ENCODE data around the gene TCEAL7.
A peak's percentile ranks its signal among the peaks of the same experiment; 100 is the strongest.
"Not testable (repeated sequence)": the region's sequence is repeated elsewhere in the genome, so short reads cannot be mapped to it uniquely, and the experiment has no call there.

The TCEAL7 gene

DNA sequence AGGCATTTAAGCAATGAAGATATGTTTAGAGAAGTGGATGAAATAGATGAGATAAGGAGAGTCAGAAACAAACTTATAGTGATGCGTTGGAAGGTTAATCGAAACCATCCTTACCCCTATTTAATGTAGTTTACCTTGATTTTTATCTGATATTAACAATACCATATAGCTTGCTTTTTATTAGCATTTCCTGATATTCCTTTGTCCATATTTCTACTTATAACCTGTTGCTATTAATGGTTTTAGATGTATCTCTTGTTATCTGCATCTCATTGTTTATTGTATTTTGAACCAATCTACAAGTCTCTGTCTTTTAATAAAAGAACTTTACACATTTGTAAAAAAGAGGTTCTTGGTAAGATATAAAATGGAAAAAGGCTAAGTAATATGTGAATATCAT is 27.8 kb downstream of the TCEAL7 start:
- Histone ChIP-seq H3K4me3 (ENCODE audit: insufficient read length, low read depth) (peak overlapping the region; percentile 91), H3K27me3 (ENCODE audit: insufficient read depth, insufficient read length) (no peaks in the 10 kb centered on the region), H3K4me1 (ENCODE audit: insufficient read depth, insufficient read length) (no peaks in the 10 kb centered on the region), H3K9ac (ENCODE audit: insufficient read length, low read depth) (peak overlapping the region; percentile 91), H3K36me3 (ENCODE audit: insufficient read depth, insufficient read length, low read length) (peaks cover 14% of the 10 kb centered on the region), H3K9me3 (ENCODE audit: insufficient read depth, low read length) (no peaks in the 10 kb centered on the region)
- no peak for DNase-seq (ENCODE audit: low read depth, low spot score)
- TF ChIP-seq SUZ12 (IDR thresholded peaks at IDR 0.05; ENCODE audit: extremely low read depth, insufficient read depth, insufficient read length), result no peak
- TF ChIP-seq ZNF274 (IDR thresholded peaks at IDR 0.05; ENCODE audit: low read depth, low read length), result no peak
- TF ChIP-seq YY1 (IDR thresholded peaks at IDR 0.05; ENCODE audit: insufficient read depth, insufficient read length), result no peak

DNA sequence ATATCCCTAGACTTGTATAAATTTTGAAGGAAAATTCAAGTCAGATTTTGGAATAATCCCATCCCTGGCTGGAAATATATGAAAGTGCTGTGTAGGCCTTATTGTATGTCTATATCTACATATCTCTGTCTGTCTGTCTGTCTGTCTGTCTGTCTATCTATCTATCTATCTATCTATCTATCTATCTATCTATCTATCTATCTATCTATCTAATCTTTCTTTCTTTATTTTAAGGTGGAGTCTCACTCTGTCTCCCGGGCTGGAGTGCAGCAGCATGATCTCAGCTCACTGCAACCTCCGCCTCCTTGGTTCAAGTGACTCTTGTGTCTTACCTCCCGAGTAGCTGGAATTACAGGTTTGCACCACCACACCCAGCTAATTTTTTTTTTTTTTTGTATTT is 29.6 kb downstream of the TCEAL7 start:
- H3K4me1 ChIP-seq (ENCODE audit: insufficient read depth, insufficient read length); H3K9me3 ChIP-seq (ENCODE audit: insufficient read depth, low read length); H3K27me3 ChIP-seq (ENCODE audit: insufficient read depth, insufficient read length); DNase-seq (ENCODE audit: low read depth, low spot score); H3K4me3 ChIP-seq (ENCODE audit: insufficient read length, low read depth); H3K9ac ChIP-seq (ENCODE audit: insufficient read length, low read depth): not testable (repeated sequence)
- H3K36me3 ChIP-seq (ENCODE audit: insufficient read depth, insufficient read length, low read length), result peaks cover 14% of the 10 kb centered on the region

DNA sequence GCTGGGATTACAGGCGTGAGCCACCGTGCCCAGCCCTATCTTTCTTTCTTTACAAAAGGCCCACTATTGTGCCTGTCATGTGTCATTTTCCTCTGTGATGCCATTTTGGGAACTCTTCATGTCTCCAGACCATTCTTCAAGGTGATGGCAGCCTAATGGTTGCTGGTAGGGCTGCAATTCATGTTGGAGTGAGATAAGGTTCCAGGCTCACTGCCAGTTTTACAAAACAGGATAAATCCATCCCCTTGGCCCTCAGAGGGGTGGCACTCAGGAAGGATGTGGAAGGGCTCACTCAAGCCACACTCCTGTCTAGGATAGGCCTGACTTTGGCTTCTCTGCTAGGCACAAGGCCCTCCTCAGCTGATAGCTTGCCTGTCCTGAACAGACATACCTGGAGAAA is 30.1 kb downstream of the TCEAL7 start:
- no peaks in the 10 kb centered on the region for H3K4me1 ChIP-seq (ENCODE audit: insufficient read depth, insufficient read length)
- H3K9ac ChIP-seq (ENCODE audit: insufficient read length, low read depth), result no peak overlapping the region
- H3K9me3 ChIP-seq (ENCODE audit: insufficient read depth, low read length), result no peaks in the 10 kb centered on the region
- no peaks in the 10 kb centered on the region for H3K27me3 ChIP-seq (ENCODE audit: insufficient read depth, insufficient read length)
- TF ChIP-seq ZNF274 (IDR thresholded peaks at IDR 0.05; ENCODE audit: low read depth, low read length), result no peak
- TF ChIP-seq YY1 (IDR thresholded peaks at IDR 0.05; ENCODE audit: insufficient read depth, insufficient read length), result no peak
- no peak for TF ChIP-seq SUZ12 (IDR thresholded peaks at IDR 0.05; ENCODE audit: extremely low read depth, insufficient read depth, insufficient read length)
- H3K4me3 ChIP-seq (ENCODE audit: insufficient read length, low read depth), result no peak overlapping the region
- DNase-seq (ENCODE audit: low read depth, low spot score), result no peak
- peaks cover 14% of the 10 kb centered on the region for H3K36me3 ChIP-seq (ENCODE audit: insufficient read depth, insufficient read length, low read length)

DNA sequence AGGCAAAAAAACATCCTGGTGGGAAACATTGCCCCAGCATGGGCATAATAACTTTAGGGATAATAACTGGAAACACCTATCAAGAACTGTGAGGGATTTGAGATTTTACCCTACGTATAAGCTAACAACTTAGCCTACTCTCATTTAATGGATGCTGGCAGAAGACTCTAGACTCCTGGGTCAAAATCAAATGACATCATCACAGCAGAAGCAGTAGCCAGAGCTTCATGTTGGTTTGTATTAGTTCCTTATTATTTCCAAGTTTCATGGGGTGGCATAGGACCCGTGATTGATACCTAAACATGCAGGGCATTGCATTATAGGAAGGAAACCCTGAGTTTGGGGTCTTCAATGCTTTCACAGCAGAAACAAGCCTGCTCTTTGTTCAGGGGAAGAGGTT is 30.9 kb downstream of the TCEAL7 start:
- no peak for TF ChIP-seq SUZ12 (IDR thresholded peaks at IDR 0.05; ENCODE audit: extremely low read depth, insufficient read depth, insufficient read length)
- no peak for TF ChIP-seq YY1 (IDR thresholded peaks at IDR 0.05; ENCODE audit: insufficient read depth, insufficient read length)
- TF ChIP-seq ZNF274 (IDR thresholded peaks at IDR 0.05; ENCODE audit: low read depth, low read length), result no peak
- H3K4me1 ChIP-seq (ENCODE audit: insufficient read depth, insufficient read length), result no peaks in the 10 kb centered on the region
- H3K9me3 ChIP-seq (ENCODE audit: insufficient read depth, low read length), result no peaks in the 10 kb centered on the region
- no peaks in the 10 kb centered on the region for H3K27me3 ChIP-seq (ENCODE audit: insufficient read depth, insufficient read length)
- no peak overlapping the region for H3K4me3 ChIP-seq (ENCODE audit: insufficient read length, low read depth)
- H3K36me3 ChIP-seq (ENCODE audit: insufficient read depth, insufficient read length, low read length), result peaks cover 14% of the 10 kb centered on the region
- no peak for DNase-seq (ENCODE audit: low read depth, low spot score)
- H3K9ac ChIP-seq (ENCODE audit: insufficient read length, low read depth), result no peak overlapping the region

DNA sequence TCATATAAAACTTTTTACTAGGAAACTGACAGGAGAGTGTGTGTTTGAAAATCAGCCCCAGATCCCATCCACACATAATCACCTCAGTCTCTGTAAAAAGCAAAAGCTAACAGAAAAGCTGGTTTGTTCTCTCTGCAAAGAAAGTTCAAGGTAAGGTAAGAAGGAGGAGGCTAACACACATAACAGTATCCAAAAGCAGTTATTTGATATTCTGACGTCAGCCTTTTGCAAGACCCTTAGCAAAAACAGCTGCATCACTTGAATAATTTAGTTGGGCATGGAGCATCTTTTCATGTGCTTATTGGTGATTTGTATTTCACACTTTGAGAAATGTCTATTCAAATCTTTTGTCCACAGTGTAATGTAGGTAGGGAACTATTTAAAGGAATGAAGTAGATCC is 31.8 kb downstream of the TCEAL7 start:
- Histone ChIP-seq H3K9me3 (ENCODE audit: insufficient read depth, low read length) (no peaks in the 10 kb centered on the region), H3K36me3 (ENCODE audit: insufficient read depth, insufficient read length, low read length) (peaks cover 14% of the 10 kb centered on the region), H3K27me3 (ENCODE audit: insufficient read depth, insufficient read length) (no peaks in the 10 kb centered on the region), H3K9ac (ENCODE audit: insufficient read length, low read depth) (no peak overlapping the region), H3K4me3 (ENCODE audit: insufficient read length, low read depth) (no peak overlapping the region), H3K4me1 (ENCODE audit: insufficient read depth, insufficient read length) (no peaks in the 10 kb centered on the region)
- no peak for DNase-seq (ENCODE audit: low read depth, low spot score)
- TF ChIP-seq SUZ12 (IDR thresholded peaks at IDR 0.05; ENCODE audit: extremely low read depth, insufficient read depth, insufficient read length) (no peak), ZNF274 (IDR thresholded peaks at IDR 0.05; ENCODE audit: low read depth, low read length) (no peak), YY1 (IDR thresholded peaks at IDR 0.05; ENCODE audit: insufficient read depth, insufficient read length) (no peak)

DNA sequence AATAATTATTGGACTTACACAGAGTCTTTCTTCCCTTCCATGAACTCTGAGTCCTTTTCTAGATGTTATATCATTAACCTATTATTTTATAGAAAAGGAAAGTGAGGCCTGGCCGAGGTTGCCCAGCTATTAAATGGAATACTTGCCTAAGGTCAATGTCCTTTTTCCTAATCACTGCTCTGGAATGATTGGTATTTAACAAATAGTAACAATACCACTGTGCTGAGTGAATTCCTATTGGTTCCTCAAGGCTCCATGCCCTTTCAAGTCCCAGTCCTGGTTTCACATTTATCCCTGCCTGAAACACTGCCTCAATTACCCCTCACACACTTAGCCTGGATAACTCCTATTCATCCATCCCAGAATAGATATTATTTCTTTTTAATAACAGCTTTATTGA is 32.4 kb downstream of the TCEAL7 start:
- Histone ChIP-seq H3K36me3 (ENCODE audit: insufficient read depth, insufficient read length, low read length) (peaks cover 10% of the 10 kb centered on the region), H3K27me3 (ENCODE audit: insufficient read depth, insufficient read length) (no peaks in the 10 kb centered on the region), H3K9me3 (ENCODE audit: insufficient read depth, low read length) (no peaks in the 10 kb centered on the region), H3K4me1 (ENCODE audit: insufficient read depth, insufficient read length) (peaks cover 2% of the 10 kb centered on the region), H3K4me3 (ENCODE audit: insufficient read length, low read depth) (no peak overlapping the region), H3K9ac (ENCODE audit: insufficient read length, low read depth) (no peak overlapping the region)
- DNase-seq (ENCODE audit: low read depth, low spot score), result no peak
- TF ChIP-seq SUZ12 (IDR thresholded peaks at IDR 0.05; ENCODE audit: extremely low read depth, insufficient read depth, insufficient read length) (no peak), YY1 (IDR thresholded peaks at IDR 0.05; ENCODE audit: insufficient read depth, insufficient read length) (no peak), ZNF274 (IDR thresholded peaks at IDR 0.05; ENCODE audit: low read depth, low read length) (no peak)

DNA sequence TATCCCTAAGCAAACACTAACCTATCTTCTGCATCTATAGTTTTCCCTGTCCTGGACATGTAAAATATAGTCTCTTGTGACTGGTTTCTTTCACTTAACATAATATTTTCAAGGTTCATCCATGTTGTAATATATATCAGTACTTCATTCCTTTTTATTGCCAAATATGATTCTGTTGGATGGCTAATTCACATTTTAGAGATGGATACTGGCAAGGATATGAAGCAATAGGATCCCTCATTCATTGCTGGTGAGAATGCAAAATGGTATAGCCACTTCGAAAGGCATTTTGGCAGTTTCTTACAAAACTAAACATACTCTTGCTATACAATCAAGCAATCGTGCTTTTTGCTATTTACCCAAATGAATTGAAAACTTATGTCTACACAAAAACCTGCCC is 33.0 kb downstream of the TCEAL7 start:
- no peak for TF ChIP-seq YY1 (IDR thresholded peaks at IDR 0.05; ENCODE audit: insufficient read depth, insufficient read length)
- TF ChIP-seq SUZ12 (IDR thresholded peaks at IDR 0.05; ENCODE audit: extremely low read depth, insufficient read depth, insufficient read length), result no peak
- no peak for TF ChIP-seq ZNF274 (IDR thresholded peaks at IDR 0.05; ENCODE audit: low read depth, low read length)
- Histone ChIP-seq H3K27me3 (ENCODE audit: insufficient read depth, insufficient read length) (no peaks in the 10 kb centered on the region), H3K9ac (ENCODE audit: insufficient read length, low read depth) (no peak overlapping the region), H3K36me3 (ENCODE audit: insufficient read depth, insufficient read length, low read length) (peaks cover 4% of the 10 kb centered on the region), H3K4me3 (ENCODE audit: insufficient read length, low read depth) (no peak overlapping the region), H3K9me3 (ENCODE audit: insufficient read depth, low read length) (no peaks in the 10 kb centered on the region), H3K4me1 (ENCODE audit: insufficient read depth, insufficient read length) (peaks cover 4% of the 10 kb centered on the region)
- no peak for DNase-seq (ENCODE audit: low read depth, low spot score)

DNA sequence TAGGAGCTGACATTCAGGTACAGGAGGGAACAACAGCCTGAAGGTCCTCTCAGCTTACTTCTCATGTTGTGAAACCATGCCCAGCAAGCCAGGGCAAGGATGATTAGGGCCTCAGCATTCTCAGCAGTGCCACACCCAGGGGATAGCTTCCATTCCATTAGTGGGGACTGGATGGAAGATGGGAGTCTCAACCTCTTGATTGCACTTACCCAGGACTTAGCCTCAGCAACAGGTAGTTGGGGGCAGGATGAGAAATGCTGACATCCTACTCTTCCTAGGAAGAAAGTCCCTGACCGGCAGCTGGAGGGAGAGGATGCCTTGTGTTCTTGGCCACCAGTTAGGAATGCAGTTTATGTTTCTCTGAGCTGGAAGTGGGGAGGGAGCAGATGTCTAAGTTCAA is 37.5 kb downstream of the TCEAL7 start:
- H3K4me1 ChIP-seq (ENCODE audit: insufficient read depth, insufficient read length), result peaks cover 4% of the 10 kb centered on the region
- H3K27me3 ChIP-seq (ENCODE audit: insufficient read depth, insufficient read length), result no peaks in the 10 kb centered on the region
- TF ChIP-seq YY1 (IDR thresholded peaks at IDR 0.05; ENCODE audit: insufficient read depth, insufficient read length), result no peak
- TF ChIP-seq SUZ12 (IDR thresholded peaks at IDR 0.05; ENCODE audit: extremely low read depth, insufficient read depth, insufficient read length), result no peak
- no peak for TF ChIP-seq ZNF274 (IDR thresholded peaks at IDR 0.05; ENCODE audit: low read depth, low read length)
- no peak for DNase-seq (ENCODE audit: low read depth, low spot score)
- no peaks in the 10 kb centered on the region for H3K36me3 ChIP-seq (ENCODE audit: insufficient read depth, insufficient read length, low read length)
- H3K4me3 ChIP-seq (ENCODE audit: insufficient read length, low read depth), result no peak overlapping the region
- no peak overlapping the region for H3K9ac ChIP-seq (ENCODE audit: insufficient read length, low read depth)
- no peaks in the 10 kb centered on the region for H3K9me3 ChIP-seq (ENCODE audit: insufficient read depth, low read length)
